A549 (cell line): Measurements from ENCODE around the gene ABCC2.
"Not testable (repeated sequence)": the region's sequence is repeated elsewhere in the genome, so short reads cannot be mapped to it uniquely, and the experiment has no call there.

Experiments used
- CTCF ChIP-seq: fragments of >200 bp; sonication (Bioruptor Twin); formaldehyde crosslinking; IDR thresholded peaks from 3 replicates; pipeline ENCODE4 v1.5.1; 2016
- KDM1A ChIP-seq: fragments of 200-600 bp; sonication (generic); IDR thresholded peaks from 2 replicates; pipeline ENCODE4 v1.6.1; 2016; ENCODE audit warnings: low read depth, mild to moderate bottlenecking
- PBX3 ChIP-seq: IDR thresholded peaks from 2 replicates; pipeline ENCODE4 v1.6.1; 2012
- POLR2A ChIP-seq: IDR thresholded peaks from 2 replicates; pipeline ENCODE4 v1.6.1; 2012; ENCODE audit warnings: mild to moderate bottlenecking, low read length

DNA sequence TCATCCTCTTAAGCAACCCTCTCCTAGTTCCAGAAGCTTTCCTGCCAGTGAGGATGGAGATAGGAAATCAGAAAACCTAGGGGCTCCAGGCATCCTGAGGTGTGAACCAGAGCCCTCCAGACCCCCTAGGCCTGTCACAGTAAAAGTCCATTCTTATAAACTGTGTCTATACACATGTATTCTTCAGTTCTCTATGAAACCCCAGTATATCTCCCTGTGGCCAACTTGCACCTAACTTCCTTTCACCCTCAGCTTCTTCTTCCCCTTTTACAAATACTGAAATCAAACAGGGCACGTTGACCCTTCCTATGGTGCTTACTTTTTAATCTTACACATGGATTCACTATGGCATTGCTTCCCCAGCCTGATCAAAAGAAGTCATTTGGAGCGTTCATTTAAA is 58.4 kb downstream of the ABCC2 start:
- not testable (repeated sequence) for TF ChIP-seq CTCF, POLR2A, PBX3, KDM1A
